T-helper 2 cell treated with Interferon-gamma antibody and Interleukin-4, amounts not matched to agents 100 ng/mL and 5 ng/mL, for 36 hours (primary cell): ENCODE data around the gene BZW1. TPM values are rescaled to one million over a fixed set of nuclear protein-coding genes. Genes with fewer than 3 reads are reported as not detected.
"Not testable (repeated sequence)": the region's sequence is repeated elsewhere in the genome, so short reads cannot be mapped to it uniquely, and the experiment has no call there.

Experiments
- intact Hi-C: fragments of 100-400 bp; cut with micrococcal nuclease; formaldehyde crosslinking; loops from one replicate; pipeline ENCODE4 v1.15.1; 2023
- total RNA-seq: library from RNA; stranded (reverse); gene quantifications from 2 replicates; pipeline ENCODE4 v1.2.3, GENCODE V29; 2022

Gene BZW1
- total RNA-seq, 1 donor from 2014 or later: 264 TPM

DNA sequence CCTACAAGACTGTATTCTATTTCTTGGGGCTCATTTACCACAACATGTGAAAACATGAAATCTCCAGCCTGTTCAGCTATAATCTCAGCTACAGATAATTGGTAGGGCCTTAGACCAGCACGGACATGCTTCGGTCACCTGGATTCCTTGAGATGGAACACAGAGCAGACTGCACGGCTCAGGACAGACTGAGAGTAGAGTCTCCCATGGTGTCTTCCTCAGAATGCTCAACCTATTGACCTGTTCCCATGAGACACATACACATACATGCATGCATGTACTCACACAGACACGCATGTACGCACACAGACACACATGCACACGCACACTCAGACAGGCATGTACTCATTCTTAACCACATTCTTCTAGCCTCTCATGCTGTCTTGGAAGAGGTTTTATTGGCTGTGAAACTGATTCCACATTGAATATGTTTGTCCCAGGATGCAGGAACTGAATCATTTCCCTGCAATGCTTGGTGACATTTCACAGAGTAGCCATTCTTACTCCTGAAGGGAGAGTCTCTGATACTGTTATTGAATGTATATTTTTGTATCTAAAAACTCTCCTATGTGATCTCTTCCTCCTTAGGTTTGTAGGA is 23.5 kb upstream of the BZW1 start:
- intact Hi-C loops: no loop called here

DNA sequence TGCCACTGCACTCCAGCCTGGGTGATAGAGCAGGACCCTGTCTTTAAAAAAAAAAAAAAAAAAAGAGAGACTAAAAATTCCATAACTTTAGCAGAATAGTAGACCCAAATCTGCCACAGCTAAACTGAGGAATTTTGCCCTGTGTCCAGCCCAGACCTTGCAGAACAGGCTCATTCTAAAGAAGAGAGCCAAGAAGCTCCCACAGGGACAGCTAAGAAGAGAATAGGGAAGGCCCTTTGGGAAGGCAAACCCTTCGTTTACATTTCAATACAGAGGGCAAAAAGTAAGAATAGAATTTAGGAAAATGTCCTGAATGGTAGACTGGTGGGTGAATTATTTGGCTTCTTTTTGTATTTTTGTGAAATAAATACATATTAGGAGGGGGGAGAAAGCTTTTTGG is 21.5 kb upstream of the BZW1 start:
- intact Hi-C loops: no loop called here

- intact Hi-C loops: no loop called here
Measured at GRCh38 chr2:200791905-200792304, 19.8 kb upstream of the BZW1 start.

- intact Hi-C loops: no loop called here
Measured at GRCh38 chr2:200794143-200794542, 17.6 kb upstream of the BZW1 start.

DNA sequence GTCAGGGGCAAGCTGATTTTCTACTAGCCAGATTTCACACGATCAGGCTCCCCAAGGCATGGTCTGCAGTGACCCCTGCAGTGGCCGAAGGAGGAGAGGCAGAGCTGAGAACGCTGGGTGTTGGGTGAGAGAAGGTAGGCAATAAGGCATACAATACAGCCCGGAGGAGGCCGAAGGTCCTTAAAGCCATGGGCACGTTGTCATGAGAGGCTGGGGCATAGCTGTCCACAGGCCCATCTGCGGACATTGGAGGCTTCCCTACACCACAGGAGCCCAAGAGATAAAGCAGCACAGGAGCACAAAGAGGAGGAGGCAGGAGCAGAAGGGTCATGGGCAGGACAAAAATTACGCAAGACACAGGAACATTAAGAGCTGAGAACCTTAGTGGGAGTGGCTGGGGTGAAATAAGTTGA is 16.7 kb upstream of the BZW1 start:
- intact Hi-C loops: no loop called here

- intact Hi-C loops: no loop called here
Measured at GRCh38 chr2:200796561-200796960, 15.1 kb upstream of the BZW1 start.

DNA sequence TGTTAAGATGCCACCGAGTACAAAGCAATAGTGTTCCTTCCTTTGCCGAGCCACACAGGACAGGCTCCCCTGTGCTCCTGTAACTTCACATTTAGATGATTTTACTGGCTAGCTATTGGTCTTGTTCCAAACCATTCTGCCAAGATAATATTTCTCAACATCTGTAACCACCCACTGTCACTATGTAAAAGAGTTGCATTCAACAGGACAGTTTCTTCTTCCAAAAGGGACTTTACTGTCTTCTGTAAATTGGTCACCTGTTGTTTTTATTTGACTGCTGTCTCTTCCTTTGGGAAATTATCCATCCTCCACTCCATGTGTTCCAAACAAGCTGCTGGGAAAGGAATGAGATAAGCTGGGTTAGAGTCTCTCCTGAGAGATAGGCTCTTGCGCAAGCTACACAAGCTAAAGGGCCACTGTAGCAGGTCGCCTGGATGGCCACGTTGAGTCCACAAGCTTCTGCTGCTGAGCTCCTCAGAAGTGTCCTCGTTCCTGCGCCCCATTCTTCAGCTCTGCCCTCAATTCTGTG is 14.4 kb upstream of the BZW1 start:
- intact Hi-C loops: no loop called here

GRCh38 chr2:200798514-200798913 is 13.2 kb upstream of the BZW1 start:
- intact Hi-C loops: no loop called here

- intact Hi-C loops: no loop called here
Measured at GRCh38 chr2:200800458-200800857, 11.3 kb upstream of the BZW1 start.

DNA sequence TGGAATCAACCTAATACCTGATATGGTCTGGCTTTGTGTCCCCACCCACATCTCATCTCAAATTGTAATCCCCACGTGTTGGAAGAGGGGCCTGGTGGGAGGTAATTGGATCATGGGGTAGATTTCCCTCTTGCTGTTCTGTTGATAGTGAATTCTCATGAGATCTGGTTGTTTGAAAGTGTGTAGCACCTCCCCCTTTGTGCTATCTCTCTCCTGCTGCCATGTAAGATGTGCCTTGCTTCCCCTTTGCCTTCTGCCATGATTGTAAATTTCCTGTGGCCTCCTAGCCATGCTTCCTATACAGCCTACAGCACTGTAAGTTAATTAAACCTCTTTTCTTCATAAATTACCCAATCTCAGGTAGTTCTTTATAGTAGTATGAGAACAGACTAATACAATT is 10.3 kb upstream of the BZW1 start:
- intact Hi-C loops: not testable (repeated sequence)

GRCh38 chr2:200809506-200810251 is 2.0 kb upstream of the BZW1 start:
- intact Hi-C loops: loop anchor here (2.0 to 10.0 kb wide), 8 partner anchors 153 to 971 kb away; partner anchors contain the start of genes ALS2, C2orf69, HYCC2 and MAIP1

DNA sequence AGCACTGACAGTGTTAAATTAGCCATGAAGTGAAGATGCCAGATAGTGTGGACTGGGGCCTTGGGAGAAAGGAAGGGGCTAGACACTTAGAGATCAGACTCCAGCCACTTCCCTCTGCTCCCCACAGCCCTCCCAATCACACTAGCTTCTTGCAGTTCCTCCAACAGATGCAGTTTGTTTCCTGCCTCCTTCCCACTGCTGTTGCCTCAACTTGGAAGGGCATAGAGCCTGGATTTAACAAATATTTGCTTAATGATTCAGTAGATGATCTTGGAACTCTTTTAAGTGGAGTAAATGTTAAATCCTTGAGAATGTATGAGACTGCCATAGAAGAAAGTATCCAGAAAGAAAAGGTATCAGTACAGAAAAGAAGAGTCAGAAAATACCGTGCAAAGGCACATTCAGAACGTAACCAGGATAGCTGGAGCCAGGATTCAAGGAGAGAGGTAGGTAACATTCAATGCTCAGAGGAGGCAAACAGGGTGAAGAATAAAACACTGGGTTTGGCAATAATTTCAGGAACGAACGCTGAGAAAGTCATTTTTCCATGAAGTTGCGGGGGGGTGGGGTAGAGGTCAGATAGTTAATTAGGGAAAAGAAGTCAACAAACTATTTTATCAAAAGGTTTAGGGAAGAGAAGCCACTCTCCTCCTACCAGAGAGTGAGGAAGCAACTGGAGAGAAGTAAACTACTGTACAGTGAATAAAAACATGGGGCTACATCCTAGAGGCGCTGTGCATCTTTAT is 1.3 kb upstream of the BZW1 start:
- intact Hi-C loops: loop anchor here (2.0 to 10.0 kb wide), 8 partner anchors 152 to 970 kb away; partner anchors contain the start of genes ALS2, C2orf69, HYCC2 and MAIP1

- intact Hi-C loops: loop anchor here (1.0 to 10.0 kb wide), 15 partner anchors 46 to 970 kb away; partner anchors contain the start of genes ALS2, C2orf69, CLK1 and HYCC2
Measured at GRCh38 chr2:200810998-200811332, 745 bp upstream of the BZW1 start.

GRCh38 chr2:200812122-200813022 is 662 bp downstream of the BZW1 start:
- intact Hi-C loops: loop anchor here (5.0 to 10.0 kb wide), 6 partner anchors 150 to 858 kb away; partner anchors contain the start of genes HYCC2, MAIP1, NDUFB3 and ORC2

DNA sequence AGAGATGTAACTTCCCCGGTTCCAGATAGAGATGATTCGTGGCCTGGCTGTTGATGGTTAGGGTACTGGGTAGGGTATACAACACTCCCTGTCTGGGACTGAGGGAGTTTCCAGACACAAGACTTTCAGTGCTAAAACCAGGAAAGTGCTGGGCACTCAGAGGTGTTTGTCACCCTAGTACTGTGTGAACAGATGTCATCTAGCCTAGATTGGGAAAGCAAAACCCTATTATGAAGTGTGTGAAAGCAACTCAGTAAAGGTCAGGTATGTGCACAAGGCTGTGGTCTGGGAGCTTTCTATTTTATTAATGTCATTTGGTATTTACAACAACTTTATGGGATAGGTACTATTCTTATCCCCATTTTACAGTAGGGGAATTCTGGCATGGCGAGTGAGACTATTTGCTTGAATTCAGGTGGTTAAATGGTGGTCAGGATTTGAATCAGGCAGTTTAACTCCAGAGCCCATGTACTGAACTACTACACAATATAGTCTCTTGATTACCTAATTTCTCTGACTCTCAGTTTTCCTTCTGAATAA is 2.6 kb downstream of the BZW1 start:
- intact Hi-C loops: loop anchor here (5.0 to 10.0 kb wide), 6 partner anchors 148 to 860 kb away; partner anchors contain the start of genes HYCC2, MAIP1, NDUFB3 and ORC2

DNA sequence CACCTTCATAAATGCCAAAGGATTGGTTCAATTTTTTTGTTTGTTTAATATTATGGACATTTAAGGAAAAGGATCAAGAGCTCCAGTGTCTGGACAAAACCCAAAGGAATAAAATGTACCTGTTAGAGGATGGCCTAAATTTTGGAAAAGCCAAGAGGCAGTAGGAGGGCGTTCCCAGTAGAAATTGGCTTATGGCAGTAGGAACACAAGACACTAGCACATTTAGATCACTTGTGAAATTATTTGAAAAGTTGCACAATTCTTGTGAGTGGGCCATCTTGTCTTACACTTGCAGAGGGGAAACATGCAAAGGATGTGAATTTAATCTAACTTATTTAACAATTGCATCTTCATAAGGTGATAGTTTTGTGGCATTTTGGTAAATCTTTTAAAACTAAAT is 3.2 kb downstream of the BZW1 start:
- intact Hi-C loops: loop anchor here (5.0 to 10.0 kb wide), 6 partner anchors 147 to 860 kb away; partner anchors contain the start of genes HYCC2, MAIP1, NDUFB3 and ORC2

DNA sequence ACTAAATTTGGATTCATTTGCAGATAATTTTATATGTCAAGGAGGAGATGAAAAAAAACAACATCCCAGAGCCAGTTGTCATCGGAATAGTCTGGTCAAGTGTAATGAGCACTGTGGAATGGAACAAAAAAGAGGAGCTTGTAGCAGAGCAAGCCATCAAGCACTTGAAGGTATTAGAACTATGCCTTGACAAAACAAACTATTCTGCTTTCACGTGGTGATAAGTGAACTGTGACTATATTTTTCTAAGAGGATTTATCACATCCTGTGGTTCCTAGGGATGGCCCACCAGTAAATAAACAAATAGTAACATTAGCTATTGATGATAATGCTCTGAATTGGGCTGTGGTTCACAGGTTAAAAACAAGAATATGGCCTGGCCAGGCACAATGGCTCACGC is 7.0 kb downstream of the BZW1 start:
- intact Hi-C loops: loop anchor here (10.0 kb wide), 1 partner anchor 864 kb away; the partner anchor contains the start of genes MAIP1 and TYW5

DNA sequence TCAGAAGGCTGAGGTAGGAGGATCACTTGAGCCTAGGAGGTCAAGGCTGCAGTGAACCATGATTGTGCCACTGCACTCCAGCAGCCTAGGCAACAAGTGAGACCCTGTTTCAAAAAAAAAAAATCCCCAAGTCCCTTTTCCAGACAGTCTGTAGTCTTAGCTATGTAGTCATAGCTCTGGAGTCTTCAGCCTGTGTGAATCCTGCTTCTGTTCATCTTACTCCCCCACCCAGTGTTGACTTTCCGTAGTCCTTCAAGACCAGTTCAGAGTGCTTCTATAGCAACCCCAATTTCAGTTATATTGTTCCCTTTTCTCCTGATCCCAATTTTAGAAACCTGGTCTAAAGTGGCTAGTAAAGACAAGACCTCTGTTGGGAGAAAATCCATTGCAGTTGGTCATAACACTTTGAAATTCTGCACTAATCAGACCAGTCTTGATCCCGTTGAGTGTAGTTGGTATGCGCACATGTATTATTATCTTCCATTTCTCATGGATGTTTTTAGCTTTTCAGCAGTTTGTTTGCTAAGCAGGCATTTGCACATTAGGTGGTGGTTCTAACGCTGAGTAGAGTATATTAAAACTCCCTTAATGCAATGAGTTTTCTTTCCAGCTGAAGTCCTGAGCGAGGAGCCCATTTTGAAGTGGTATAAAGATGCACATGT is 9.0 kb downstream of the BZW1 start:
- intact Hi-C loops: no loop called here

- intact Hi-C loops: no loop called here
Measured at GRCh38 chr2:200821686-200822245, 10.1 kb downstream of the BZW1 start.
